ENCODE measurements around the gene BEX5.
"Not testable (repeated sequence)": the region's sequence is repeated elsewhere in the genome, so short reads cannot be mapped to it uniquely, and the experiment has no call there.

Gene BEX5

GRCh38 chrX:102155806-102156179 lies at the start of gene BEX5:
TSS of gene BEX5 (minus strand) at chrX:102155977. CDS start at chrX:102154265, 1,712 bp downstream.
- DNase-seq = peak; percentile 84

GRCh38 chrX:102185967-102186720 lies 30.4 kb upstream of the BEX5 start:
- DNase-seq = no peak

GRCh38 chrX:102154900-102155805 lies 624 bp downstream of the BEX5 start:
- peak; percentile 41 for DNase-seq

DNA sequence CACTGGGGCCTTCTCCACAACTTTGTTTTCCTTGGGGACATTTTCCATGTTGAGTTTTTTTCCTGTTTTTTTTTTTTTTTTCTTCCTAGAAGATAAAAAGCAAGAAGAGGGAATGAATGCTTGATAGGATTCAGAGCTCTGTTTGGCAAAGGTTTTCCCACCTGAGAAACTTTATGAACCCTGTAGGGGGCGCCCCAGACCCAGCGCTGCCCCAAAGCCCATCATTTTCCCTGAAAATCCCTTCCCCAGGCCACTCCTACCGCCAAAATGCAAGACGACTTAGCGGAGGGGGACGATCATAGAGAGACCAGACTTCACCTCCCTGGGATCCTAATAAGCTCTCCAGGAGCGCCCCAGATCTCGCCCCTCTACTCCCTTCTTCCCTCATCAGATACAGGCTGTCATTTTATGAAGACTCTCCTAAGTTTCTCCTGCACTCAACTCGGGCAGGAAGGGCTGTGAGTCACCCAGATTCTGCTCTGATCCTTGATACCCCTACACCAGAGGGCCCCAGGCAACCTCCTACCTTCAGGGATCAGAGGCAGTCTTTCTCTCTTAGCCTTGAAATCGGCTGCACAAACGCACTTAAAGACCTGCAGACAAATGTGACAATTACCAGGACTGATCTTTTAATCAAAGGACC lies 1.4 kb downstream of the BEX5 start:
- DNase-seq = peak; percentile 48

- DNase-seq = not testable (repeated sequence)
Measured at GRCh38 chrX:102142274-102142673, 13.5 kb downstream of the BEX5 start, which contains the start of gene TCEAL6. TSS of gene TCEAL6 (minus strand) at chrX:102142481.

DNA sequence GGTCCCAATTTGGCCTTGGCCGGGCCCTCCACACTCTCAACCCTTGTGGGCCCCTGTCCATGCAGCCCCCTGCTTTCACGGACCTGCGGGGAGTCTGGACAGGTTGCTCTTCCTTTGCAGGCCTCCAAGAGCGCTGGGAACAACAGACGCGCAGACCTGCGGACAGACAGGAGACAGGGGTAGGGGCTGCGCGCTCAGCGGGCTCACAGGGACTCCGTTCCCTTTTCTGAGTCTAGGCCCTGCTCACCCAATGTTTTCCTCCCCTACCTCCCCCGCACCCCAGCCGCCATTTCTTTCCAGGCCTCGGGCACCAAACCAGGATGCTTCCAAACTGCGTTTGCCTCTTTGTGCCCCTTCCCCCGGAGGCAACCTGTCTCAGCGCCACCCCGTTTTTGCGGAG lies 14.1 kb downstream of the BEX5 start:
- DNase-seq = not testable (repeated sequence)

- DNase-seq = not testable (repeated sequence)
Measured at GRCh38 chrX:102140876-102141275, 14.9 kb downstream of the BEX5 start.

DNA sequence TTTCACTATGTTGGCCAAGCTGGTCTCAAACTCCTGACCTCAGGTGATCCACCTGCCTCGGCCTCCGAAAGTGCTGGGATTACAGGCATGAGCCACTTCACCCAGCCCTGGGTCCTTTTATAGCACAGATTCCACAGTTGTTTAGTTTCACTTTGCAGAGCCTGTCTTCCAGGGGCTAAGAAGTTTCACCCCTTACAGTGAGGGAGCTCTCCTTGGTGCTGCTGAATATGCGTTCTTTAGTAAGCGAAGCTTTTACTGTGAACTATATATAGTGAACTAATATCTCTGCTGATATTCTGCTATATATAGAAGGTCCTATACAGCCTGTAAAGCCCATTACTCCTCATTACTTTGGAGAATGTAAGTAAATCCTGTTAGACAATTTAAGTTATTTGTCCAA lies 17.7 kb downstream of the BEX5 start:
- DNase-seq = no peak

DNA sequence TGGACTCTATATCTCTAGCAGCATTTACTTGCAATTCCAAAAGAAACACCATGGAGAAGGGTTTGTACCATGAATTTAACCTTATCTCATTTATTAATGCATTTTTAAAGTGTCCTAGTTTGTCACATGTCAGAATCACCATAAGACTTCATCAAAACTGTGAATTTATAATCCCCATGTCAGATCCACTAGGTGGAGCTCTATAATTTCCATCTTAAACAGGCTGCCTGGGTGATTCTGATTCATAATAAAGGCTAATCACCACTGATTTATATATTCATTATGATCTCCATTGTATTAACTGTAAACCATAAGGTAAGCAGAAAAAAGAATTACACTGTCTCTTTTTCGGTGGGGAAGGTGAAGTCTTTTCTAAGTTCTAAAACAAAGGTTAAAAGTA lies 26.3 kb downstream of the BEX5 start:
- DNase-seq = peak; percentile 36

GRCh38 chrX:102126863-102127262 lies 28.9 kb downstream of the BEX5 start:
- no peak for DNase-seq

- DNase-seq = not testable (repeated sequence)
Measured at GRCh38 chrX:102126080-102126818, 29.5 kb downstream of the BEX5 start.

DNA sequence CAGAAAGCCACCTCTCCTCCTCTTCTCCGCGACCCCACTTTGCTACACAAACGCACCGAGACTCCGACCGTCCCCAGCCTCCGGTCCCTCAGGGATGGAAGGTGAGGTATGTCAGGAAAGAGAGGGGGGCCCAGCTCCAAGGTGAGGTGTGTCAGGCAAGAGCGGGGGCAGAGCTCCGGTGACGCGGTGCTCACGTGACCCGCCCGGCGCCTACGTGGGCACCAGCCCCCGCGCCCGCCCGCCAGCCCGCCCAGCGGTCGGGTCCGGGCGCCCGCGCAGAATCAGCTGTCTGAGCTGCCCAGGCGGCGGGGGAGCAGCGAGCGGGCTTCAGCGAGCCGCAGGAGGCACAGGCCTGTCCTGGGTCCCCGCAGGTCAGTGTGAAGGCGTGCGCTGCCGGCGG lies 30.3 kb downstream of the BEX5 start, which contains the start of gene TCEAL2:
Gene TCEAL2 (plus strand): TSS at position 244 of the 400 bp plus-strand sequence. CDS start 1,152 bp downstream, outside the sequence.
- peak; percentile 52 for DNase-seq

- DNase-seq = not testable (repeated sequence)
Measured at GRCh38 chrX:102125014-102125413, 30.8 kb downstream of the BEX5 start.

GRCh38 chrX:102115748-102116147 lies 40.0 kb downstream of the BEX5 start:
- no peak for DNase-seq

DNA sequence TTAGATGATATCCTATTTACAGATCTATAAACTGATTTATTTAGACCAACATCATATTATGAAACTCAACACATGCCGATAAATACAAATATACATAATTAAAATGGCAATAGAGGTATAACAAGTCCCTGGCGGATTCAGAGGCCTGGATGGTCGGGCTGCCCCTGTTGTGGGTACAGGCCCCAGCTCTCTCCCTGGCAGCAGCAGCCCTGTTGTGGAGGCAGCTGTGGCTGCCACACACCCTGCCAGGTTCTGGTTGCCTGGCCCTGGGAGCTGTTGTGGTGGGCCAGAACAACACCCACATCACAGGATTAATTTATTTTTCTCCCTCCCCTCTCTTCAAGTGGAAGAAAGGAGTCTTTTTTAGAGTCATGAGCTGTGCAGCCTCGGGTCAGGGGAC lies 42.4 kb downstream of the BEX5 start:
- no peak for DNase-seq

Data from NCI-H1105 treated with DMSO at 0.1 percent for 48 hours (cell line).